ENCODE data around the gene RXFP4.

- TF ChIP-seq CTCF (IDR thresholded peaks at IDR 0.05; ENCODE audit: insufficient read depth, low read length, poor library complexity, severe bottlenecking) (no peak), EZH2phosphoT487 (conservative IDR thresholded peaks at IDR 0.05; ENCODE audit: low read length) (no peak)
Observed at GRCh38 chr1:155925506-155925905, 15.9 kb upstream of the RXFP4 start.

All from SU-DHL-6 (cell line).